ENCODE data around the gene GFOD1. TPM values are rescaled to one million over a fixed set of nuclear protein-coding genes. Genes with fewer than 3 reads are reported as not detected.
A peak's percentile ranks its signal among the peaks of the same experiment; 100 is the strongest.

The GFOD1 gene
- total and polyA plus RNA-seq, 8 donors, result 1.4 to 2.7 (median 2.1) TPM

DNA sequence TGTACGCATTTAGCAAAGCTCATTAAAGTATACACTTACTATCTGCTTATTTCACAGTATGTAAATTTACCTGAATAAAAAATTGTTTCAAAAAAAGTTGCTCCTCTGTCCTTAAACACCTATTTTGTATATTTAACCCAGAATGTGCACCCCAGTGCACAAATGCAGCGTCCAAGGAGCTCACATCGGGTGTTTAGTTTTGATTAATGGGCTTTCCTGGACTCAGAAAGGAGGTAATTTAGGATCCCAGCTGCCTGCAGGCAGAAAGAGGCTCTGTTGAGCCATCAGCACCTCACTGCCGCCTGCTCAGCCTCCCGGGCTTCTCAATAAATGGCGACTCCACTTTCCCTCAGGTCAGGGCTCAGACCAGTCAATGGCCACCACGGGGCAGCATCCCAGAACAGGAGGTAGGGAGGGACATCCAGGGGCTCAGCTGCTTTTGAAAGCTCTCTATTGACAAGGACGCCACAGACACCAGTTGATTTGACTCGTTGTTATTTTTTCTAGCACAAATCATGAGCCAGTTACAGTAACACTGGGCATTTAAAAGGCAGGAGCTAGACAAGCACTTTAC is 88.9 kb downstream of the GFOD1 start:
- H3K36me3 ChIP-seq, result no peaks in the 10 kb centered on the region
- no peak for ATAC-seq
- no peaks in the 10 kb centered on the region for H3K27me3 ChIP-seq
- 79 to 81% methylated on average over 9 of the region's 9 CpGs for WGBS, 2 donors
- H3K4me3 ChIP-seq, result no peak overlapping the region
- intact Hi-C loops (cut with DNase I), result no loop called here
- TF ChIP-seq, protein P1, sequence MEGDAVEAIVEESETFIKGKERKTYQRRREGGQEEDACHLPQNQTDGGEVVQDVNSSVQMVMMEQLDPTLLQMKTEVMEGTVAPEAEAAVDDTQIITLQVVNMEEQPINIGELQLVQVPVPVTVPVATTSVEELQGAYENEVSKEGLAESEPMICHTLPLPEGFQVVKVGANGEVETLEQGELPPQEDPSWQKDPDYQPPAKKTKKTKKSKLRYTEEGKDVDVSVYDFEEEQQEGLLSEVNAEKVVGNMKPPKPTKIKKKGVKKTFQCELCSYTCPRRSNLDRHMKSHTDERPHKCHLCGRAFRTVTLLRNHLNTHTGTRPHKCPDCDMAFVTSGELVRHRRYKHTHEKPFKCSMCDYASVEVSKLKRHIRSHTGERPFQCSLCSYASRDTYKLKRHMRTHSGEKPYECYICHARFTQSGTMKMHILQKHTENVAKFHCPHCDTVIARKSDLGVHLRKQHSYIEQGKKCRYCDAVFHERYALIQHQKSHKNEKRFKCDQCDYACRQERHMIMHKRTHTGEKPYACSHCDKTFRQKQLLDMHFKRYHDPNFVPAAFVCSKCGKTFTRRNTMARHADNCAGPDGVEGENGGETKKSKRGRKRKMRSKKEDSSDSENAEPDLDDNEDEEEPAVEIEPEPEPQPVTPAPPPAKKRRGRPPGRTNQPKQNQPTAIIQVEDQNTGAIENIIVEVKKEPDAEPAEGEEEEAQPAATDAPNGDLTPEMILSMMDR (IDR thresholded peaks at IDR 0.05), result no peak
- peaks cover 0 to 15% (median 8%) of the 10 kb centered on the region in 3 donors for H3K4me1 ChIP-seq
- FAIRE-seq, result no peak
- no peaks in the 10 kb centered on the region for H3K9me3 ChIP-seq
- DNase-seq, result no peak
- no peak overlapping the region for H3K27ac ChIP-seq

DNA sequence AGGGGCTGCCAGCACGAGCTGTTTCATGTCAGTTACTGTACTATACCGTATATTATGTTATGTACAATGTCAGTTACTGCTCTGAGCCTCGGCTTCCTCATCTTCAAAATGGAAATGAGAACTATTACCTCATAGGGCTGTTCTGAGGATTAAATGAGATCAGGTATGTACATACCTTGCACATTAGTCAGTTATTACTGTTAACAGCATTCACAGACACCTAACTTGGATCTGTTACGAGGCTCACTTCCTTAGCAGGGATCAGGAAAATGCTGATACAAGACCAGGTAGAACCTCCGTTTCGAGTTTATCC is 89.4 kb downstream of the GFOD1 start:
- peak in 2 of 4 donors; percentile 23 to 25 for ATAC-seq
- Histone ChIP-seq H3K4me1 (peaks cover 0 to 15% (median 8%) of the 10 kb centered on the region in 3 donors), H3K4me3 (no peak overlapping the region), H3K9me3 (no peaks in the 10 kb centered on the region), H3K36me3 (no peaks in the 10 kb centered on the region), H3K27ac (no peak overlapping the region), H3K27me3 (no peaks in the 10 kb centered on the region)
- FAIRE-seq, result no peak
- WGBS, 2 donors, result 78 to 91% methylated on average over 6 of the region's 6 CpGs
- no peak for DNase-seq
- TF ChIP-seq, protein P1 (IDR thresholded peaks at IDR 0.05), result no peak
- intact Hi-C loops (cut with DNase I), result no loop called here

DNA sequence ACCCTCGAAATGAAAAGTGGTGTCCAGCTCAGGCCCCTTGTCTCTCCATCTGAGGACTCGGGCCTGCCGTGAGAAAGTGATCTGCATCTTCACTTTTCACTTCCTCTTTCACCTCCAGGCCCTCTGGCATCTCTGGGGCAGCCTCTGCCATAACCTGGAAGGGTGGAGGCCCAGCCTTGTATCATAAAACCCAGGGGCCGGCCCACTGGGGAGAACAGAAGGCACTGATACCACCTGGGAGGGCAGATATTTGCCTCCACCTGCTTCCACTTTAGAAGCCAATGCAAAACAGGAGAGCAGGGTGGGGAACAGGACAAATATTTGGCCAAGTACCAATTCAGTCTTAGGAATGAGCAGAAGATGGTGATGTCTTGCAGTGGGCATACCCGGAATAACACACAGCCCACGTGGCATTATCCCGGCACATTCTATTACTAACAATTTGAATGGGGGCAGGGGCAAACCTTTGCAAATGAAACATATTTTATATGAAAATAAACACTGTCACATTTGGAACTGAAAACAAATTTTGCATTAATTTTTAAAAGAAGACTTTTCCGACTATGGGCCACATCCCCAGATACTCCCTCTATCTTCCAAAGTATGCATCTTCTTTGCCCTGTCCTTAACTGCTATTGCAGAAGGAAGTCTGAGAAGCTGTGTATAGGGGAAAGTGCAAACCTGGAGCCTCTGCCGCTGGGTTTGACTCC is 89.9 kb downstream of the GFOD1 start:
- ATAC-seq (no peak), DNase-seq (no peak), FAIRE-seq (no peak)
- no peak overlapping the region for H3K4me3 ChIP-seq
- H3K27me3 ChIP-seq, result no peaks in the 10 kb centered on the region
- TF ChIP-seq, protein P1 (IDR thresholded peaks at IDR 0.05), result no peak
- no peaks in the 10 kb centered on the region for H3K36me3 ChIP-seq
- no peaks in the 10 kb centered on the region for H3K9me3 ChIP-seq
- H3K4me1 ChIP-seq, result peaks cover 0 to 15% (median 8%) of the 10 kb centered on the region in 3 donors
- intact Hi-C loops (cut with DNase I), result no loop called here
- H3K27ac ChIP-seq, result no peak overlapping the region
- 79 to 80% methylated on average over 9 of the region's 9 CpGs for WGBS, 2 donors

DNA sequence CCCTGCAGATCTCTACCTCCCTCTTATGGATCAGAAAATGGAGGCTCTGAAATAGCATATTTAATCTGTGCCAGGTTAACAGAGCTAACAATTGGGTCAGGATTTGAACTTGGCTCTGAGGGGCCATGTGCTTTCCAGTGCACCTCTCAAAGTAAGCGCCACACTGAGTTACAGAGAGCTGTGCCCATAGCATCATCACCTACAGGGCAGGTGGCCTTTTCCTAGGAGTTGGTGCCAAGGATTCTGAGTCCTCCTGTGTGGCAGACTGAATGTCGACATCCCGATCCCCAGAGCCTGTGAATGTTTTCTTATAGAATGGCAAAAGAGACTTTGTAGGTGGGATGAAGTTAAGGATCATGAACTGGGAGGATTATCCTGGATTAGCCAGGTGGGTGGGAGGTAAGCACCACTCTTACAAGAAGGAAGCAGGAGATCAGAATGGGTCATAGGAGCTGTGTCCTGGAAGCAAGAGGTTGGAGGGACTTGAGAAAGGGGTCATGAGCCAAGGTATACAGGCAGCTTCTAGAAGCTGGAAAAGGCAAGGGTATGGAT is 91.1 kb downstream of the GFOD1 start:
- 90 to 94% methylated on average over 3 of the region's 3 CpGs for WGBS, 2 donors
- TF ChIP-seq, protein P1 (IDR thresholded peaks at IDR 0.05), result no peak
- Histone ChIP-seq H3K36me3 (no peaks in the 10 kb centered on the region), H3K27me3 (no peaks in the 10 kb centered on the region), H3K9me3 (no peaks in the 10 kb centered on the region), H3K4me3 (no peak overlapping the region), H3K4me1 (peaks cover 0 to 15% (median 8%) of the 10 kb centered on the region in 3 donors), H3K27ac (peak overlapping the region in 3 of 4 donors; percentile 43 to 65 (median 57))
- intact Hi-C loops (cut with DNase I), result no loop called here
- DNase-seq, result no peak
- no peak for ATAC-seq
- FAIRE-seq, result no peak
